ENCODE data around the gene AARS2. TPM values are rescaled to one million over a fixed set of nuclear protein-coding genes. Genes with fewer than 3 reads are reported as not detected.

AARS2 gene
- total RNA-seq, 1 experiment from 2014 or later: 28.9 TPM

GRCh38 chr6:44307217-44307616, 5.9 kb downstream of the AARS2 start:
- no peak for ATAC-seq
- peaks cover 6% of the 10 kb centered on the region for H3K4me1 Mint-ChIP-seq
- H3K36me3 Mint-ChIP-seq: peaks cover 72% of the 10 kb centered on the region

More at GRCh38 chr6:44307217-44307616, 5.9 kb downstream of the AARS2 start:
- TF ChIP-seq ZNF532 (CRISPR knock-in tag; IDR thresholded peaks at IDR 0.05; ENCODE audit: borderline replicate concordance): no peak
- TF ChIP-seq ZNF281 (CRISPR knock-in tag; IDR thresholded peaks at IDR 0.05): no peak
- no peak for TF ChIP-seq ERG (CRISPR knock-in tag; IDR thresholded peaks at IDR 0.05)
- no peak for TF ChIP-seq CDX4 (CRISPR knock-in tag; IDR thresholded peaks at IDR 0.05; ENCODE audit: borderline replicate concordance)
- TF ChIP-seq FOXP4 (CRISPR knock-in tag; IDR thresholded peaks at IDR 0.05): no peak
- no peak for TF ChIP-seq ZNF396 (CRISPR knock-in tag; IDR thresholded peaks at IDR 0.05; ENCODE audit: borderline replicate concordance)
- TF ChIP-seq ATF6 (CRISPR knock-in tag; IDR thresholded peaks at IDR 0.05): no peak
- TF ChIP-seq NFATC4 (CRISPR knock-in tag; IDR thresholded peaks at IDR 0.05): no peak
- no peak for TF ChIP-seq ZNF671 (CRISPR knock-in tag; IDR thresholded peaks at IDR 0.05)
- no peak for TF ChIP-seq E2F1 (CRISPR knock-in tag; IDR thresholded peaks at IDR 0.05)
- ChIA-PET CTCF (interaction anchor here (5.3 kb wide), 1 partner anchor 38 kb away, joined by 109 read pairs; the partner anchor contains the start of gene TMEM151B), POLR2A (no interaction called here)
- Mint-ChIP-seq H3K27me3 (ENCODE audit: low read depth) (no peaks in the 10 kb centered on the region), H3K27ac (no peak overlapping the region), H3K9me3 (no peaks in the 10 kb centered on the region), H3K4me3 (no peak overlapping the region)
- no peak for DNase-seq (ENCODE audit: low spot score)
